H9 (cell line): ENCODE measurements around the gene PNPLA8. TPM values are rescaled to one million over a fixed set of nuclear protein-coding genes. Genes with fewer than 3 reads are reported as not detected.
A peak's percentile ranks its signal among the peaks of the same experiment; 100 is the strongest.

Source experiments
- DNase-seq: peaks from one replicate; pipeline ENCODE4 v3.0.0-alpha.2; 2017
- H2AFZ ChIP-seq: one replicate; pipeline ENCODE4 v1.6.1; 2013; ENCODE audit warnings: mild to moderate bottlenecking, low read length, control low read depth, moderate library complexity
- H2AK5ac ChIP-seq: 2 replicates; pipeline ENCODE4 v1.6.1; 2013; ENCODE audit warnings: low read length, control low read depth, mixed read lengths; ENCODE audit not compliant: insufficient read length
- H2BK120ac ChIP-seq: one replicate; pipeline ENCODE4 v1.6.1; 2013; ENCODE audit warnings: low read depth, mild to moderate bottlenecking, low read length, control low read depth, inconsistent platforms; ENCODE audit not compliant: poor library complexity, severe bottlenecking
- H2BK12ac ChIP-seq: 2 replicates; pipeline ENCODE4 v1.6.1; 2013; ENCODE audit warnings: low read length, control low read depth, mixed read lengths, low read depth; ENCODE audit not compliant: insufficient read length
- H2BK15ac ChIP-seq: 2 replicates; pipeline ENCODE4 v1.6.1; 2013; ENCODE audit warnings: low read depth, low read length, control low read depth
- H2BK20ac ChIP-seq: one replicate; pipeline ENCODE4 v1.6.1; 2013; ENCODE audit warnings: low read depth, mild to moderate bottlenecking, low read length, control low read depth, inconsistent platforms; ENCODE audit not compliant: poor library complexity, severe bottlenecking
- H2BK5ac ChIP-seq: 2 replicates; pipeline ENCODE4 v1.6.1; 2013; ENCODE audit warnings: low read length, control low read depth, mixed read lengths; ENCODE audit not compliant: insufficient read length
- H3K14ac ChIP-seq: 2 replicates; pipeline ENCODE4 v1.6.1; 2013; ENCODE audit warnings: low read length, control low read depth; ENCODE audit not compliant: insufficient read depth
- H3K18ac ChIP-seq: 2 replicates; pipeline ENCODE4 v1.6.1; 2013; ENCODE audit warnings: low read depth, mild to moderate bottlenecking, mixed read lengths, low read length, control low read depth; ENCODE audit not compliant: insufficient read length
- H3K23ac ChIP-seq: 2 replicates; pipeline ENCODE4 v1.6.1; 2013; ENCODE audit warnings: low read length, control low read depth, mixed read lengths, low read depth; ENCODE audit not compliant: insufficient read length
- H3K23me2 ChIP-seq: 2 replicates; pipeline ENCODE4 v1.6.1; 2013; ENCODE audit warnings: low read depth, mild to moderate bottlenecking, mixed read lengths, low read length, control low read depth; ENCODE audit not compliant: insufficient read length, poor library complexity, severe bottlenecking
- H3K27ac ChIP-seq: 2 replicates; pipeline ENCODE4 v1.5.1; 2013; ENCODE audit warnings: low read length, control low read depth, mixed read lengths, low read depth; ENCODE audit not compliant: insufficient read length
- H3K27me3 ChIP-seq: 2 replicates; pipeline ENCODE4 v1.6.1; 2013; ENCODE audit warnings: low read length, control low read depth, inconsistent platforms; ENCODE audit not compliant: insufficient read depth
- H3K4ac ChIP-seq: 2 replicates; pipeline ENCODE4 v1.6.1; 2013; ENCODE audit warnings: low read depth, mild to moderate bottlenecking, control low read depth, inconsistent platforms, low read length, moderate library complexity
- H3K4me1 ChIP-seq: 2 replicates; pipeline ENCODE4 v1.6.1; 2013; ENCODE audit warnings: low read length, control low read depth, inconsistent platforms; ENCODE audit not compliant: insufficient read depth
- H3K4me2 ChIP-seq: 2 replicates; pipeline ENCODE4 v1.6.1; 2013; ENCODE audit warnings: low read length, control low read depth, mixed read lengths; ENCODE audit not compliant: insufficient read length, insufficient read depth
- H3K56ac ChIP-seq: 2 replicates; pipeline ENCODE4 v1.6.1; 2013; ENCODE audit warnings: low read depth, mild to moderate bottlenecking, mixed read lengths, low read length, control low read depth; ENCODE audit not compliant: insufficient read length
- H3K79me1 ChIP-seq: 2 replicates; pipeline ENCODE4 v1.6.1; 2013; ENCODE audit warnings: low read depth, mild to moderate bottlenecking, moderate library complexity, low read length, control low read depth, inconsistent platforms; ENCODE audit not compliant: insufficient read depth, poor library complexity, severe bottlenecking
- H3K79me2 ChIP-seq: 2 replicates; pipeline ENCODE4 v1.6.1; 2013; ENCODE audit warnings: low read length, control low read depth, inconsistent platforms; ENCODE audit not compliant: insufficient read depth
- H3K9ac ChIP-seq: 2 replicates; pipeline ENCODE4 v1.6.1; 2013; ENCODE audit warnings: low read length, control low read depth, mixed read lengths; ENCODE audit not compliant: insufficient read length; ENCODE audit errors: extremely low read depth
- H3K9me3 ChIP-seq: one replicate; pipeline ENCODE4 v1.6.1; 2013; ENCODE audit warnings: low read depth, low read length, inconsistent platforms; ENCODE audit not compliant: control insufficient read depth
- H3T11ph ChIP-seq: one replicate; pipeline ENCODE4 v1.6.1; 2013; ENCODE audit warnings: mild to moderate bottlenecking, low read length, control low read depth, inconsistent platforms
- H4K20me1 ChIP-seq: one replicate; pipeline ENCODE4 v1.6.1; 2013; ENCODE audit not compliant: control insufficient read depth, insufficient read length, insufficient read depth
- H4K5ac ChIP-seq: 2 replicates; pipeline ENCODE4 v1.6.1; 2013; ENCODE audit warnings: low read depth, mild to moderate bottlenecking, mixed read lengths, low read length, control low read depth; ENCODE audit not compliant: insufficient read length
- H4K8ac ChIP-seq: replicated peaks from 2 replicates; pipeline ENCODE4 v1.6.1; 2013; ENCODE audit warnings: low read length, control low read depth, mixed read lengths, low read depth; ENCODE audit not compliant: insufficient read length
- H4K91ac ChIP-seq: 2 replicates; pipeline ENCODE4 v1.6.1; 2013; ENCODE audit warnings: low read depth, mild to moderate bottlenecking, moderate library complexity, mixed read lengths, low read length, control low read depth; ENCODE audit not compliant: insufficient read length
- H3K27ac Mint-ChIP-seq, 3 experiments: 2 replicates in 2 of 3; 3 replicates in 1 of 3; pipeline ENCODE4 v1.8.0; 2020 to 2021; ENCODE audit warnings: mixed read lengths in 3 of 3, mild to moderate bottlenecking in 1 of 3, moderate library complexity in 1 of 3
- H3K27me3 Mint-ChIP-seq: 2 replicates; pipeline ENCODE4 v1.8.0; 2021; ENCODE audit warnings: low read depth, mild to moderate bottlenecking, moderate library complexity, mixed read lengths
- H3K36me3 Mint-ChIP-seq, 3 experiments: 2 replicates in 2 of 3; 3 replicates in 1 of 3; pipeline ENCODE4 v1.8.0; 2020 to 2021; ENCODE audit warnings: low read depth in 3 of 3, mixed read lengths in 3 of 3; ENCODE audit not compliant: insufficient read depth in 1 of 3
- H3K4me1 Mint-ChIP-seq, 2 experiments: 2 replicates each; pipeline ENCODE4 v1.8.0; 2020; ENCODE audit warnings: mixed read lengths in 2 of 2
- H3K4me3 Mint-ChIP-seq, 2 experiments: 2 replicates in 1 of 2; 3 replicates in 1 of 2; pipeline ENCODE4 v1.8.0; 2020 to 2021; ENCODE audit warnings: mild to moderate bottlenecking in 2 of 2, mixed read lengths in 2 of 2, moderate library complexity in 1 of 2
- H3K9me3 Mint-ChIP-seq, 2 experiments: 2 replicates in 1 of 2; 3 replicates in 1 of 2; pipeline ENCODE4 v1.8.0; 2020; ENCODE audit warnings: mild to moderate bottlenecking in 2 of 2, mixed read lengths in 2 of 2, moderate library complexity in 1 of 2
- CTCF ChIP-seq: fragments of 200-600 bp; sonication (generic); conservative IDR thresholded peaks from 3 replicates; pipeline ENCODE4 v1.8.0; 2021; ENCODE audit warnings: antibody characterized with exemption, mild to moderate bottlenecking
- WGBS: extraction: QIAGEN DNeasy Blood & Tissue Kit; methylation state at CpG from one replicate; pipeline ENCODE4 v1.1.7; 2013; ENCODE audit warnings: missing lambda C conversion rate, low lambda C conversion rate, mixed read lengths; ENCODE audit not compliant: insufficient read length; ENCODE audit errors: extremely low coverage; 5-methylcytosine and 5-hydroxymethylcytosine counted together
- total RNA-seq: library from RNA; stranded (reverse); gene quantifications from 2 replicates; pipeline ENCODE4 v1.2.1, GENCODE V29; 2021

The PNPLA8 gene
- total RNA-seq, 1 experiment from 2014 or later, result 11.7 TPM

DNA sequence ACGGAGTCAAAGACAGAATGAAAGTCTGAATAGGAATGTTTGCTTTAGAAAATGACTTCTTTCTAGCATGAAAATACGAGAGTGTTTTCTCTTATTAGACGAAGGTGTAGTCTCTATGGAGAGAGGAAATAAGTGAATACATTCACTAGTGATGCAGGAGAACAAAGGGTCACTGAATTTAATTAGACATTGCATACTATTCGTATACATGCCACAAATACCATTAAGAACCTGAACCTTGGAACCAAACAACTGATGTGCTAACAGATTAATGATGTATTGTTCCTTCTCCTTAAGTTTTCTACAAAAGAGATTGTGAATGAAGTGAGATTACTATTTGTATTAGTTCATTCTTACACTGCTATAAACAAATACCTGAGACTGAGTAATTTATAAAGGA, 33.3 kb upstream of the PNPLA8 start:
- H3K56ac ChIP-seq, result no peak overlapping the region
- no peak for TF ChIP-seq CTCF
- no CpG with 5 or more reads among the region's 4 CpGs for WGBS

More for the DNA sequence above, 33.3 kb upstream of the PNPLA8 start:
- no peak overlapping the region for H3K4ac ChIP-seq
- H4K20me1 ChIP-seq, result no peaks in the 10 kb centered on the region
- no peak overlapping the region for H3K4me2 ChIP-seq
- H3K23me2 ChIP-seq, result no peaks in the 10 kb centered on the region
- no peak overlapping the region for H2AK5ac ChIP-seq
- H3K79me2 ChIP-seq, result no peaks in the 10 kb centered on the region
- no peaks in the 10 kb centered on the region for H3K27me3 ChIP-seq
- no peak overlapping the region for H3K18ac ChIP-seq
- H3K9me3 ChIP-seq, result peaks cover 7% of the 10 kb centered on the region
- H4K5ac ChIP-seq, result no peak overlapping the region
- Mint-ChIP-seq H3K27ac (peak overlapping the region in 2 of 3 experiments; percentile 1 to 9; a peak in 2 of 7 replicates), H3K9me3 (peaks cover 24% of the 10 kb centered on the region in 2 experiments), H3K36me3 (peaks cover 22 to 45% (median 31%) of the 10 kb centered on the region in 3 experiments), H3K27me3 (no peaks in the 10 kb centered on the region), H3K4me3 (no peak overlapping the region), H3K4me1 (no peaks in the 10 kb centered on the region; a peak in 1 of 4 replicates)
- DNase-seq, result no peak
- H3T11ph ChIP-seq, result no peak overlapping the region
- no peak overlapping the region for H2BK5ac ChIP-seq
- H3K79me1 ChIP-seq, result no peaks in the 10 kb centered on the region
- no peak overlapping the region for H2BK120ac ChIP-seq
- no peak overlapping the region for H3K27ac ChIP-seq
- H3K9ac ChIP-seq, result no peak overlapping the region
- no peak overlapping the region for H2BK20ac ChIP-seq
- H4K8ac ChIP-seq, result no peak overlapping the region
- no peak overlapping the region for H3K23ac ChIP-seq
- no peak overlapping the region for H2BK15ac ChIP-seq
- no peak overlapping the region for H4K91ac ChIP-seq
- no peak overlapping the region for H3K14ac ChIP-seq
- H3K4me1 ChIP-seq, result no peaks in the 10 kb centered on the region
- H2BK12ac ChIP-seq, result no peak overlapping the region
- no peak overlapping the region for H2AFZ ChIP-seq
